ENCODE results near the gene SLC2A6.

SLC2A6 gene

DNA sequence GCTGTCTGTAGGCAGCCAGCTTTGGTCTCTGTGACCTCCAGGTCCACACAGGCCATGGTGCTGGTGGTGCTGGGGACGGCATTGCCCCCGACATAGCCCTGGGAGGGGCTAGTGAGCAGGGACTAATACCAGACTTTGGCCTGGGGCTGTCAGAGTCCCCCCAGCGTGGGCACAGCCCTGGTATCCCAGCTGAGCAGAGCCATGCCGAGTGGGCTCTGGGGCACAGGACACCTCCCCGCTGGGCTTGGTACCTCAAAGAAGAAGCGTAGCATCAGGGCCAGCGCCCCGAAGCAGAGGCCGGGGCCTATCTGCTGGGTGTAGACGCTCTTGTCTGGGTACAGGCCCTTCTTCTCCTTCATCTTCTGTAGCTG lies 36.3 kb upstream of the SLC2A6 start:
- DNase-seq = no peak

DNA sequence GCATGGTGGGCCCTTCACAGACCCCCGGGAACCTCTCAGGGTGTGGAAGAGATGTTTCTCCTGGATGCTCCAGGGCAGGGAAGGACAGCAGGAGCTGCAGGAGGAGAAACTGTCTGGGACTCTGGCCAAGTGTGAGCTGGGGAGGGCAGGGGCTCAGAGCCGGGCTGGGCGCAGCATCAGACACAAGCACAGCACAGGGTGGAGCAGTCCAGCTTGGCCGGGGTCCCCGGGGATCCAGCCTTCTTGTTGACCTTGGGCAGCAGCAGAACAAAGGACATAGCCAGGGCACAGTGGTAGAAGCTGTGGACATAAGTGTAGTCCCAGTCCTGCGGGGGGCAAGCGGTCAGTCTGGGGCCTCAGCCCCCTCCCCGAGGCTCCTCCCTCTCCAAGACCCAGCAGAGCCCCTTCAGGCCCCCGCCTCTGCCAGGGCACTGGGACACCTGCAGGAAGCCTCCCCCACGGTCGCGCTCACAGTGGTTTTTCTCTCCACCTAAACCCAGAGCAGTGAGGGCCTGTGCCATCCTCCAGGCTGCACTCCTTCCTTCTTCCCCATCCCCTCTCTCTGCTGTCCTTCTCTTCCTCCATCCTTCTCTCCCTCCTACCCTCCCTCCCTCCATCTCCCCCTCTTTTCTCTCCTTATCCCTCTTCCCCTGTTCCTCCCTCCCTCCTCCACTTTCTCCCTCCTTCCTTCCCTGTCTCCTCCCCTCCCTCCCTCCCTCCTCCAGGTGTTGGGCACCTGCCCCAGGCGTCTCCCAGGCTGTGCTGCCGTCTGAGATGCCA lies 35.8 kb upstream of the SLC2A6 start:
- no peak for DNase-seq

DNA sequence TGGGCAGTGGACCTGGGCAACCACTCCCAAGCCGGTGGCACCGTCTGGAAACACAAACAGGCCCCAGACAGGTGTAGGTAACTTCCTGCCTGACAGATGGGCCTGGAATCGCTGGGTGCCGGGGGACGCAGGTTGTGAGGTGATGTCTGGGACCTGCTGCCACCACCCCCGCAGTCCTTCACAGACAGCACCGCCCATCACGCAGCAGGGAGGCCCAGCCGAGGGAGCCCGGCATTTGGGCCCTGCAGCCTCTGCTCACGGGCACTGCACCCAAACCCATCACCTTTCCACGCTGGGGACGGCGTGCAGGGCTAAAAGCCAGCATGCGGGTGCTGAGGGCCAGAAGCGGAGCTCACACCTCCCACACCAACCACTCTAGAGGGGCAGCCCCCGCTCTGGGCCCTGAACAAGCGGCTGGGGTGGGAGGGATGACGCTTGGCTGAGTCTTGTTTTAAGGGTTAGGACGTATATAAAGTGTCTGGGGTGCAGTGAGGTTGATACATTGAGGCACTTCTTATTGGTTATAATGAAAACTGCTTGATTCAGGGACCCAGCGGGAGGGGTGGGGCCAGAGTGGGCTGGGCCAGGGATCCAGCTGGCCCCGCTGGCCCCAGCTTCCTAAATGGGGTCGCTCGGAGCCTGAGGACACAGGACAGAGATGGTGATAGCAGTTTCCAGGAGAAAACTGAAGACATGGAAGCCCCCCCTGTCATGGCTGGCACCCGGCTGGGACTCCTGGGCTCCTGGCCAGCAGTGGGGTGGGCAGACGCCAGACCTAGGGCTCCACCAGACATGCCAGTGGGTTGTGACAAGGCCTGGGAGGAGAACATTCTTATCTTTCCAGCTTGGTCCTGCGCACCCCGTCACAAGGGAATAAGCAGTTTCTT lies 34.6 kb upstream of the SLC2A6 start:
- DNase-seq = no peak

DNA sequence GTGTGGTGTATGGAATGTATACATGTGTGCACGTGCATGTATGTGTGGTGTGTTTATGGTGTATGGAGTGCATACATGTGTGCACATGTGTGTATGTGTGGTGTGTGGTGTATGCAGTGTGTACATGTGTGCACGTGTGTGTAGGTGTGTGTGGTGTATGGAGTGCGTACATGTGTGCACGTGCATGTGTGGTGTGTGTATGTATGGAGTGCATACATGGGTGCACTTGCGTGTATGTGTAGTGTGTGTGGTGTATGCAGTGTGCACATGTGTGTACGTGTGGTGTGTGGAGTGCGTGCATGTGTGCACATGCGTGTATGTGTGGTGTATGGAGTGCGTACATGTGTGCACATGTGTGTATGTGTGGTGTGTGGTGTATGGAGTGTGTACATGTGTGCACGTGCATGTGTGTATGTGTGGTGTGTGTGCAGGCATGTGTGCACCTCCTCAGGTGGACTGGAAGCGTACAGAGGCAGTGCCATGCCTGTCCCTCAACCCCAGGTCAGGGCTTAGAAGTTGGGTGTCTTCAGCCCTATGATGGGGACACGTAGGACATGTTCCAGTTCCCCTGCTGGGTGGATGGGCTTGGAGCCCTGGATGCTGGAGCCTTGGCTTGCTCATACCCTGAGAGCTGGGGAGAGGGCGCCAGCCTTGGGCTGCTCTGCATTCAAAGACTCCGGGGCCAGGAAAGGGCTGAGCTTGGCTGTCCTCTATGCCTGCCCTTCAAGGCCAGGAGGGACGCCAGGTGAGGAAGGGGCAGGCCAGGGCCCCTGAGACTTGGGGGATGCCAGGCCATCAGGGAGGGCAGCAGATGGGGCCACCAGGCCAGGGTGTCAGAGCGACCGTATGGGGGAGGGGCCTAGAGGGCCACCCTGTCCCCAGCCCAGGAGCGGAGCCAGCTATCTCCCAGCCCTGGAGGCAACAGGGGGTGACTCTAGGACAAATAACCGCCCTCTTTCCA lies 33.6 kb upstream of the SLC2A6 start:
- no peak for DNase-seq

DNA sequence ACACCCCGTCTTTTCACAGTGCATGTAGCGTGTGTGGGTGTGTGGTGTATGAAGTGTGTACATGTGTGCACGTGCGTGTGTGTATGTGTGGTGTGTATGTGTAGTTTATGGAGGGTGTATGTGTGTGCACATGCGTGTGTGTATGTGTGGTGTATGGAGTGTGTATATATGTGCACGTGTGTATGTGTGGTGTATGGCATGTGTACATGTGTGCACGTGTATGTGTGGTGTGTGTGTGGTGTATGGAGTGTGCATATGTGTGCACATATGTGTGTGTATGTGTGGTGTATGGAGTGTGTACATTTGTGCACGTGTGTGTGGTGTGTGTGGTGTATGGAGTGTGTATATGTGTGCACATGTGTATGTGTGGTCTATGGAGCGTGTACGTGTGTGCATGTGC lies 32.7 kb upstream of the SLC2A6 start:
- no peak for DNase-seq

DNA sequence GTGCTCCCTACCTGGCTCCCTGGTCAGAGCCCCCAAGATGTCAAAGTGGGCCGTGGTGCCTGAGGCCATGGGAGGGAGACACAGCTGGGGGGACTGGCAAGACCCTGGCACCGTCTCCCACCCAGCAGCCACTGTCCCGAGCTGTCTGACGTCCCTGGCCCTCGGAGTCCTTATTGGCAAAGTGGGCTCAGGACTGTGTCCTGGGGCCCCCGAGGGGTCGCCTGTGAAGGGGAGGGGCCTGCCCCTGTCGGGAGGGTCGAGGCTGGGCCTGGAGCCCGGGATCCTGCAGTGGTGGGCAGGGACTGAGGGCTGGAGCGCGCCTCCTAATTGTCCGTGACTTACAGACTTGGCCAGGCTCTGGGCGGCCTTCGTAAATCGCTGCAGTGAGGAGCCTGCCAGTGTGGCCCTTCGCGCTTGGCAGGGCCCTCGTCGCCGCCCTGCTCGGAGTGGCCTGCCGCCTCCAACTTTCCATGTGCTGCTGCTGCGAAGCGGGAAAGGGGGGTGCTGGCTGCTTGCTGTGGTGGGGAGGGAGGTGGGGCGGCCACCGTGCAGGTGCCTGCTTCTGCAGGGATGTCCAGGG lies 32.1 kb upstream of the SLC2A6 start:
- DNase-seq = no peak

DNA sequence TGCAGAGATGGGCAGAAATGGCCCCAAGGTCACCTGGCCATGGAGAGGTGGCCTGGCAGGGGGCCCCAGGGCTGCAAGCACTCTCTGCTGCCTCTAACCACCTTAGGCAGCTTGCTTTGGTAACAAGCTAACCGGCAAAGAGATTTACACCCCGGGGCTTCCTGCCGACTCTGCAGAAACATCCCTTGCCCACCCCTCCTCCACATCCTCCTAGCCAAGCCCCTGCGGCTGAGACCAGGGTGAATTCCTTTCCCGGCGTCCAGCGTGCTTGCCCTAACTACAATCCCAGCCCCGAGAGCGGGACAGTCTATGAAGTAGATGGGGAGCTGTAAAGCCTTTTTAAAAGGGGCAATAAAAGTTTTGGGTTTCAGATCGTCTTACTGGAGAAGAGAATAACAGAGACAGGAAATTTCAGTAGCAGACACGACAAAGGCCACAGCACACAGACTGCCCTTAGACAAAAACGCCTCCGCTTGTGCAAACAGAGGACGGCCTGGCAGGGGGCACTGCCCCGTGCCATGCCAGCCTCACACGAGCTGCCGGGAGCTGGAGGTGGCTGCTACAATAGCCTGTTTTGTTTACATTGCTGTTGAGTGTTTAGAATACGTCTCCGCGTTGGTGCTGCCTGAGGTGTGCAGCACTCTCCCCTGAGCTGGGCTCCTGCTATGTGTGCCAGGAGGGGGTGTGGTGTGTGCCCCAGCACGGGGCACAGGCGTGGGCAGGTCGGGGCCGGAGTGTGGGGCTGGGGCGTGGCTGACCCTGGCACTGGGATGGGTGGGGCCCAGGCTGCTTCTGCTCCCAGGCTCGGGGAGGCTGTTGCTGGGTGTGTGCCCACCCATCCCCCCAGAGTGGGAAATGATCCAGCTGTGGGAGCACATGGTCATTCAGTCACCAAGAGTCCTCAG lies 30.5 kb upstream of the SLC2A6 start:
- peak in 1 of 2 donors; percentile 7 for DNase-seq

DNA sequence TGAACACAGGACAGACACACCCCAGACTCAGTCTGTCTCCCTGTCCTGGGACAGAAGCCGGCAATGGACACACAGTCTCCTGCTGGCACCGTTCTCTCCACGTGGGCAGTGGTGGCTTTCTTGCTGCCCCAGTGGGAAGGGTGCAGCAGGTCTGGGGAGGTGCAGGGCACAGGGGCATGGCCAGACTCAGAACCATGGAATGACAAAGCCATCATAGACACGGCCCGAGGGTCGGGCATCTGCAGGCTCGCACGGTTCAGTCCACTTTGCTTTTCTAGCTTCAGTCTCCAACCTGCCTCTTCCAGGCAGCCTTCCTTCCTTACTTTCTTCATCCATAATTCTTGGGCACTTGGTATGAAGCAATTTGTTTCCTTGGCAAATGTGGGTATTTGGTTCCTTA lies 29.1 kb upstream of the SLC2A6 start:
- DNase-seq = no peak

DNA sequence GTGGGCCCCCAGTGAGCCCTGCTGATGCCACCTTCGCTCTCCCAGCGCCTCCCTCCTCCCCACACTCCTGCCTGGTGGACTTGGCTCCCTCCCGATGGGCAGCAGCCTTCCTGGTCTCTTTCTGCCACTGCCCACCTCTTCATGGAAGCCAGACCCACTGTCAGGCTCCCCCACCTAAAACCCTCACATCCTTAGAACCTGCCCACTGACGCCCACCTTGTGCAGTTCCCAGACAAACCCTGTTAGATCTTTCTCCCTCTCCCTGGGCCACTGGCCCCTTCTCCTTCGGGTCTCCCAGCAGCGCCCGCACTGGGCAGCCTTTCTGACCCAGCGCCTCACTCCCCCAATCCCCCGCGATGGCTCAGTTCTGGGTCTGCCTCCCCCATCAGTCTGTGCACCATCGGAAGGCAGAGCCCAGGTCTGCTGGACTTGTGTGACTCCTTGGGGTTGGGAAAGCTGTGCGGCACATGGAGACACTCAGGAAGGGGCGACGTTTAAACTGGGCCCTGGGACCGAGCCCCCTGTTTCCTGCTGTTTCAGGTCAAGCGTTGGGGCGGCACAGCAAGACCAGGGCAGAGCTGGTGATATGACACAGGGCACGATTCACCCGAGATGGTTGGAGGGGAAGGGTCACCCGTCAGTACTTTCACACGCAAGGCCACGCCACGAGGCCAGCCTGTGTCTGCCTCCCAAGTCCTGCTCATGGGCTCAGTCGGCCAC lies 28.5 kb upstream of the SLC2A6 start:
- DNase-seq = no peak

DNA sequence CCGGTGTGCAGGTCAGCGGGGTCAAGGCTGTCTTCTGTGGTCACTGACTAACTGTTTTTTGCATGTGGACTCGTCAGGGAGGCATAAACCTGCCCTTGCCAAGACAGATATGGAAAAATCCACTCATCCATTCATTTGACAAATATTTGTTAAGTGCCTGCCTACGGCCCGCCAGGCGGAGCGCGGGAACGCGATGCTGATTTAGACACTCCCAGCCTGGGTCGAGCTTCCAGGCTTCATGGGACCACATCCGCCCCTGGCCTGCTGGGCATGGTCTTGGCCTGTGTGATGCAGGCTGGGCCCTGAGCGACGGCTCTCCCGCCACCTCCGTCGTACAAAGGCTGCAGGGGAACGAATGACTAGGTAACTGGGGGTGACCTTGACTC lies 27.7 kb upstream of the SLC2A6 start:
- DNase-seq = no peak

DNA sequence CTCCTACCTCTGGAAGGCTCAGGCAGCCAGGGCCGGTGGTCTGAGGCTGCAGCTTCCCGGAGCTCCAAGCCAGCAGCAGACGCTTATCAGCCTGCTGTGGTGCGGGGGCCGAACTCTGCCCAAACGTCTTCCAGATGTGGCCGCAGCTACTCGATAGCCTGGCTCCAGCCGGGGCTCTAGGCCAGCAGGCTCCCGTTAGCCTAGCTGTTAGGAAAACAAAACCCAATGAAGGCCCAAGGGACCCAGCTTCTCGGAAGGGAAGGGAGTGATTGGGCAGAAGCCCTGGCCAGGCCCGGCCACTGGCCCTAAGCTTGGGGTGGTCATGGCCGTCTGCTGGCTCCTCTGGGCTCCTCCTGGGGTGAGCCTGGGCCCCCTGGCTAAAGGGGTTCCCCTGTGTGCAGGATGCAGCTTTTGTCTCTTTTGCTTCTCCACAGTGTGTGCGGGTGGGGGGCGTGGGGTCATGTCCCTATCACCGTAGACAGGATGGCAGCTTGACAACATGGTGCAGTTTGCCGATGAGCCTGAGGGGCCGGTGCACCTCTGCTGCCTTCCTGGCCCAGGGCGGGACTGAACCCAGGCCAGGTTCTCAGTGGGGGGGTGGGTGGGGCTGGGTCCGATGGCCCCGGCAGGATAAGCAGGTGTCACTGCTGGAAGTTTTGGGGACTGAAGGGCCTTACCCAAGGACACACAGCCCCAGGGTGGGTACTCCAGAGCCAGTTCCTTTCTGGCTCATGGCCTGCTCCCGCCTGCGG lies 27.2 kb upstream of the SLC2A6 start:
- no peak for DNase-seq

DNA sequence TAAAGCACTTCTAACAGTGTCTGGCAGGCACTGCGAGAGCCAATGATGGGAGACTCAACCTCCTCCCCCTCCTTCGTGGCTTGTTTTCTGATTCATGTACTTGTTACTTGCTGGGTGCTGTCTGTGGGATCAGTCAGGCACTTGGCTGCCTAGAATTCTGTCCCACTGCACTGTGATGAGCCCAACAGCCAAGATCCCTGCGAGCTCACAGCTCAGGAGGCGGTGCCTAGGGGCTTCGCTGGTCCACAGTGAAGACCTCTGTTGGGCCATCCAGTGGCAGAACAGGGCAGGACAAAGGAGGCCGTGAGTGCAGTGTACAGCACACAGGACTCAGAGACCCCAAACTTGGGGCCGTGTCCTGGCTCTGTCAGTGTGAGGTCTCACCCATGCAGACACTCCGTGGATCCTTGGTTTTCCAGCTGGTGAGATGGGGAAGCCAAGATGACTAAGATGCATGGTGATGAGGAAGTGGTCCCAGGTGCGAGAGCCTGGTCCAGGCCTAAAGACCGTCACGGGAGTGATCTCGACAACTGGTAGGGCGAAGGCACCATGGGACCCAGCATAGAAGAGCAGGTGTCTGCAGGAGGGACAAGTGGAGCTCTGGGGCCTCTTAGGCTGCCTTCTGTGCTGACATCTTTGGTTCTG lies 26.4 kb upstream of the SLC2A6 start:
- no peak for DNase-seq

DNA sequence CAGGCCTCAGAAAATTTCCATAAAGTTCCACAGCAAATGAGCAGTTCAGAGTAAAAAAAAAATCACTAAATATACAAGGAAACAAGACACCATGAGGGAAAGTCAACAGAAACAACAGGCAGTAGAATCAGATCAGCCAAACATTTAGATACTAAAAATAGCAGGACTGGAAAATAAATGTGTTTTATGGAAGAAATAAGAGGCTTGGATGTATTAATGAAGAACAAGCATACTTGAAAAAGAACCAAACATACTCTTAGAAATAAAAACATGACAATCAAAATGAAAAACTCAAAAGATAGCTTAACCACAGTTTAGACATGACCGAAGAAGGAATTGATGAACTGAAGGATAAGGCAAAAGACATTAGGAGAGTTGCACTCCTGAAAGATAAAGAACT lies 23.2 kb upstream of the SLC2A6 start:
- no peak for DNase-seq

DNA sequence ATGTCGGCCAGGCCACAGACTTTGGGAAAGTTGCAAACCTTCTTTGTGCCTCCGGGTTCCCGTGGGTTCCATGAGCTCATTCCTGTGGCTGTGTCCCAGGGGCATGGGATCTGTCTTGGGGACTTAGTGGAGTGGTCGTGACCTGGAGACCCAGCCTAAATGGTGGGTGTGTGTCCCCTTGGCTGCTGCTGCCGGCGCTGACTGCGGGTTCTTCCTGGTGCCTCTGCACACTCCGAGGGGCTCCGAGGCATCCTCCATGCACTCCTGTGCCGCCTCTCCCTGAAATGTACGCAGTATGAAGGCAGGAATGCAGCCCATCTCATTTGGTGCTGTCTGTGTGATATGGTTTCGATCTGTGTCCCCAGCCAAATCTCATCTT lies 21.0 kb upstream of the SLC2A6 start:
- no peak for DNase-seq

DNA sequence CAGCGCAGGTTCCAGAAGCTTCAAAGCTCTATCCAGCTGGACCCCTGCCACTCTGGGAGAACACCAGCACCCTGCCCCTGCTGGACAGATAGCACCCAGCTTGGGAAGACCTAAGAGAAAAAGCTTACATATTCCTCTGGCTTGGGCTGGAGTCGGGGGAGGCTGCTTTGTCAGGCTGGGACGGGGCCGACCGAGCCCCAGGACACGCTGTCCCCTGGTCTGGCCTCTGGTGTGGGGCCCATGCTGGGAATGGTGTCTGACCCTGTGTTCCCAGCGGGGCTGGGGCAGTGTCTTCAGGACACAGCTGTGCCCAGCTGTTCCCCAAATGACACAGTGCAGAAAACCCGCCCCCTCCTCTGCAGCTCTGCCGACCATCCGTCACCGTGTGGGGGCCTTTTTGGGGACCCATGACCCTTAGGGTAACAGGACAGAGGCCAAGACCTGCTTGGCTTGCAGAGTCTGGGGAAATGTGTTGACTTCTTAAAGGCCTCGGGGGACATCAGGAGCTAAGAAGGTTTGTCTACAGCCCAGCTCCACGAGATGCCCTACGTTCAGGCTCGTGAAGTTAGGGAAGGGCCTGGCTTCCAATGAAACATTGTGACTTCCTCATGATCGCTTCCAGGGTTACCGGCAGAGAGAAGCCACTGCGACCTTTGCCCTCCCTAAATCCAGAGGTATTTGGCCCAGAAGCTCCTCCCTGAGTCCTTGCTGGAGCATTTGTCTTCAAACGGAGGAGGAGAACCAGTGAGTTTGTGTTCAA lies 20.4 kb upstream of the SLC2A6 start:
- no peak for DNase-seq

DNA sequence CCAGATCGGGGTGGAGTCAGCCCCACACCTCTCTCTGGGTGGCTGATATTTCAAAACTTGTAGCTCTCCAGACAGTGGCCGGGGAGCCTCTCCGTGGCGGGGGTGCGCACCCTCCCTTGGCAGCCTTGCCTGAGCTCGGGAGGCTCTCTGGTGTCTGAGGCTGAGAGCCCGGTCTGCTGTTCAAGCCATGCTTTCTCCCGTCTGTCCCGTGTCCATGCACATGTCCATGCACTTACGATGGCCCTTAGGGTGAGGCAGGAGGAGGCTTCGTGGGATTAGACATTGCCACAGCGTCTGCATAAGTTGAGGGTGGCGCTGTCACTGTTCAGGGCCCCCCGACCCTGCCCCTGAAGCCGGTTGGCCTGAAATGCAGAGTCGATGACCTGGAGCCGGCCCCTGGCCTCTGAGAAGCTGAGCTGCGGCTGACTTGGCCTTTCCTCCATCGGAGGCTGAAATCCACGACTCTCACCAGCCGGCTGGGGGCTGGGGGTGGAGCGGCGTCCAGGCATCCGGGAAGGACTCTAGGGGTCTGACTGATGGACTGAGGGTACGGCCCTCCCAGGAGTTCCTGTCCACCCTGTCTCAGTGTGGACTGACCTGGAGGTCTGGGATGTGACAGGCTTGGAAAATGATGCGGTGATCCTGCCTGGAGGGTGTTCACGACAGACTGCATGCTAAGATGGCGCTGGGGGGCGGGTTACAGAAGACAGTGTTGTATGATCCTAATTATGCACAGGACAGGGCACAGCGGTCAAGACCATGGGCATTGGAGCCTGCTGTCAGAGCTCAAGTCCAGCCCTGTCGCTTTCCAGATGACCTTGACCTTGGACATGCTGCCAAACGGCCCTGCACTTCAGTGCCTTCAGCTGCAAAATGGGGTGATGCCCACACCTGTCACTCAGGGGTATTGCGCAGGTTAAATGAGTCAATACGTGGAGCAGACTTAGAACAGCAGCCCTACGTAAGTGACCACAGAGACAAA lies 18.3 kb upstream of the SLC2A6 start:
- DNase-seq = no peak

All from bone marrow (tissue), 2 donors.